GM12878 (cell line): ENCODE measurements around the gene NOL4L. TPM values are rescaled to one million over a fixed set of nuclear protein-coding genes. Genes with fewer than 3 reads are reported as not detected.

Experiments
- ATAC-seq: fragments of 200-7000 bp; cut with Tn5 transposase; 3 replicates; pipeline ENCODE4 v1.9.1; 2020; ENCODE audit warnings: mild to moderate bottlenecking, moderate library complexity
- BruUV-seq: library from RNA; stranded (reverse); fragments of 400-500 nt; replicated peaks from 2 replicates; lab custom pipeline; 2021; lab: Mats Ljungman, UMichigan
- CTCF ChIA-PET: fragments of 300-600 bp; sonication (Branson Sonifier 250); formaldehyde crosslinking; extraction: SDS; loops from one replicate; lab custom pipeline; 2021; ENCODE audit warnings: inconsistent platforms; lab: Yijun Ruan, JAX
- POLR2A ChIA-PET: fragments of 350-600 bp; formaldehyde crosslinking; extraction: SDS; loops from one replicate; lab custom pipeline; 2021; ENCODE audit warnings: inconsistent platforms; lab: Charles Lee
- RAD21 ChIA-PET: fragments of 300-600 bp; sonication (Branson Sonifier 250); formaldehyde crosslinking; loops from one replicate; lab custom pipeline; 2023; ENCODE audit warnings: antibody characterized with exemption; ENCODE audit not compliant: unreplicated experiment; lab: Charles Lee
- SMC1A ChIA-PET: fragments of 300-600 bp; sonication (Branson Sonifier 250); formaldehyde crosslinking; loops from one replicate; lab custom pipeline; 2023; ENCODE audit not compliant: unreplicated experiment, uncharacterized antibody; lab: Charles Lee
- DNase-seq: peaks from one replicate; pipeline ENCODE4 v3.0.0-alpha.2; 2011; ENCODE audit warnings: low read depth, low spot score
- FAIRE-seq: peaks from 3 replicates; lab custom pipeline; 2011; peaks lifted over from hg19 to GRCh38; lab: Jason Lieb, UNC
- H2AFZ ChIP-seq: 2 replicates; pipeline ENCODE4 v1.6.0; 2011; ENCODE audit warnings: low read depth, low read length, control low read depth; ENCODE audit not compliant: control insufficient read depth
- H3K27ac ChIP-seq: 2 replicates; pipeline ENCODE4 v1.5.1; 2011; ENCODE audit warnings: control low read depth; ENCODE audit not compliant: control insufficient read depth, insufficient read depth
- H3K27me3 ChIP-seq, 2 experiments: replicated peaks in 1 of 2; 2 replicates each; pipeline versions ENCODE4 v1.6.0 to v1.6.1; 2011; ENCODE audit warnings: low read length in 1 of 2; ENCODE audit not compliant: control insufficient read depth in 2 of 2, insufficient read depth in 2 of 2
- H3K36me3 ChIP-seq, 2 experiments: 2 replicates each; pipeline ENCODE4 v1.5.1; 2011; ENCODE audit warnings: low read length in 1 of 2; ENCODE audit not compliant: control insufficient read depth in 2 of 2, insufficient read depth in 2 of 2
- H3K4me1 ChIP-seq: 2 replicates; pipeline ENCODE4 v1.6.1; 2011; ENCODE audit warnings: mild to moderate bottlenecking, low read length, moderate library complexity, mixed read lengths; ENCODE audit not compliant: control insufficient read depth, insufficient read depth
- H3K4me2 ChIP-seq: 2 replicates; pipeline ENCODE4 v1.6.0; 2011; ENCODE audit warnings: control low read depth; ENCODE audit not compliant: control insufficient read depth, insufficient read depth
- H3K4me3 ChIP-seq: fragments of 200-600 bp; sonication (generic); 2 replicates; pipeline ENCODE4 v1.5.1; 2016
- H3K79me2 ChIP-seq: 2 replicates; pipeline ENCODE4 v1.6.0; 2011; ENCODE audit warnings: low read length; ENCODE audit not compliant: control insufficient read depth, insufficient read depth
- H3K9ac ChIP-seq: 2 replicates; pipeline ENCODE4 v1.8.0; 2011; ENCODE audit warnings: low read length, control low read depth, mixed read lengths; ENCODE audit not compliant: control insufficient read depth, insufficient read depth
- H3K9me3 ChIP-seq: replicated peaks from 3 replicates; pipeline ENCODE4 v1.5.1; 2011; ENCODE audit warnings: mild to moderate bottlenecking, low read length; ENCODE audit not compliant: control insufficient read depth, insufficient read depth
- H4K20me1 ChIP-seq: 2 replicates; pipeline ENCODE4 v1.6.0; 2011; ENCODE audit not compliant: control insufficient read depth, insufficient read depth
- ATF7 ChIP-seq: fragments of 450-650 bp; IDR thresholded peaks from 2 replicates; pipeline ENCODE4 v1.6.1; 2016; ENCODE audit warnings: low read depth, mild to moderate bottlenecking
- BACH1 ChIP-seq: fragments of 450-650 bp; IDR thresholded peaks from 2 replicates; pipeline ENCODE4 v1.6.1; 2017; ENCODE audit warnings: mild to moderate bottlenecking, borderline replicate concordance
- BCL11A ChIP-seq: IDR thresholded peaks from 2 replicates; pipeline ENCODE4 v1.6.1; 2011; ENCODE audit warnings: low read depth, low read length
- ESRRA ChIP-seq: IDR thresholded peaks from 2 replicates; pipeline ENCODE4 v1.6.1; 2012; ENCODE audit warnings: mild to moderate bottlenecking, low read length, improper control_type of control experiment
- FOS ChIP-seq: IDR thresholded peaks from 3 replicates; pipeline ENCODE4 v1.6.1; 2011; ENCODE audit warnings: borderline replicate concordance; ENCODE audit not compliant: insufficient read length; ENCODE audit errors: extremely low read depth
- JUND ChIP-seq: IDR thresholded peaks from 2 replicates; pipeline ENCODE4 v1.6.1; 2012; ENCODE audit warnings: low read depth, mild to moderate bottlenecking, low read length, improper control_type of control experiment, moderate library complexity
- LARP7 ChIP-seq: fragments of 450-650 bp; IDR thresholded peaks from 2 replicates; pipeline ENCODE4 v1.6.1; 2017; ENCODE audit warnings: mild to moderate bottlenecking
- RAD51 ChIP-seq: fragments of 450-650 bp; IDR thresholded peaks from 2 replicates; pipeline ENCODE4 v1.6.1; 2016; ENCODE audit warnings: moderate library complexity, mild to moderate bottlenecking, inconsistent platforms
- SIN3A ChIP-seq: IDR thresholded peaks from 2 replicates; pipeline ENCODE4 v1.6.1; 2012; ENCODE audit warnings: low read depth, low read length, improper control_type of control experiment
- SMAD1 ChIP-seq: fragments of 450-650 bp; IDR thresholded peaks from 2 replicates; pipeline ENCODE4 v1.6.1; 2018; ENCODE audit warnings: mild to moderate bottlenecking, low read depth; ENCODE audit not compliant: partially characterized antibody
- TARDBP ChIP-seq: IDR thresholded peaks from 2 replicates; pipeline ENCODE4 v1.6.1; 2016; ENCODE audit warnings: borderline replicate concordance
- TCF3 ChIP-seq: IDR thresholded peaks from 2 replicates; pipeline ENCODE4 v1.6.1; 2012; ENCODE audit warnings: low read depth, mild to moderate bottlenecking, low read length, borderline replicate concordance; ENCODE audit not compliant: insufficient read depth
- TCF7 ChIP-seq: IDR thresholded peaks from 2 replicates; pipeline ENCODE4 v1.6.1; 2014; ENCODE audit warnings: antibody characterized with exemption, borderline replicate concordance
- YBX1 ChIP-seq: fragments of 450-650 bp; IDR thresholded peaks from 2 replicates; pipeline ENCODE4 v1.6.1; 2016; ENCODE audit warnings: antibody characterized with exemption
- ZNF207 ChIP-seq: fragments of 450-650 bp; IDR thresholded peaks from 2 replicates; pipeline ENCODE4 v1.6.1; 2014; ENCODE audit warnings: antibody characterized with exemption, mild to moderate bottlenecking, borderline replicate concordance
- ZNF384 ChIP-seq: IDR thresholded peaks from 2 replicates; pipeline ENCODE4 v1.6.1; 2012; ENCODE audit warnings: low read depth, mild to moderate bottlenecking, low read length, improper control_type of control experiment, borderline replicate concordance
- WGBS: methylation state at CpG from one replicate; pipeline ENCODE4 v1.1.6; 2016; ENCODE audit warnings: low lambda C conversion rate; ENCODE audit not compliant: insufficient replicate concordance, insufficient coverage; ENCODE audit errors: missing lambda C conversion rate; 5-methylcytosine and 5-hydroxymethylcytosine counted together
- in situ Hi-C: fragments of 300-500 bp; cut with MboI; formaldehyde crosslinking; loops from 9 replicates; pipeline ENCODE4 v1.14.3; 2018; ENCODE audit warnings: mixed read lengths
- intact Hi-C: fragments of 100-400 bp; cut with micrococcal nuclease; formaldehyde crosslinking; loops from one replicate; pipeline ENCODE4 v1.14.2; 2022; ENCODE audit not compliant: unreplicated experiment
- polyA plus RNA-seq, 11 experiments: library from polyadenylated mRNA; depleted of rRNA in 4 of 11; unstranded in 6 of 11; stranded (reverse) in 5 of 11; fragments of >200 nt; fragmentation: Nextera tagmentation in 4 of 11; fragmentation: Illumina TruSeq in 1 of 11; extraction: Ambion mirVana in 4 of 11; extraction: Trizol in 1 of 11; gene quantifications; 1 replicate in 1 of 11; 2 replicates in 10 of 11; pipeline versions ENCODE4 v1.2.1 to v1.2.3, GENCODE V29; 2011 to 2016; ENCODE audit warnings: inconsistent platforms in 2 of 11, missing spikeins in 2 of 11, low read depth in 1 of 11
- total RNA-seq, 4 experiments: library from RNA; depleted of rRNA in 3 of 4; stranded (reverse); fragments of >200 nt in 3 of 4; fragmentation: Illumina TruSeq in 1 of 4; extraction: Trizol in 1 of 4; gene quantifications; 2 replicates each; pipeline versions ENCODE4 v1.2.1 to v1.2.3, GENCODE V29; 2013 to 2021
- TF ChIP-seq, protein P1 (sequence below): fragments of 450-650 bp; IDR thresholded peaks from 2 replicates; pipeline ENCODE4 v1.6.1; 2014; ENCODE audit warnings: mild to moderate bottlenecking
- TF ChIP-seq, protein P2 (sequence below): IDR thresholded peaks from 2 replicates; pipeline ENCODE4 v1.6.1; 2012; ENCODE audit warnings: low read depth, low read length, improper control_type of control experiment
- TF ChIP-seq, protein P3 (sequence below): fragments of 450-650 bp; formaldehyde crosslinking; IDR thresholded peaks from 2 replicates; pipeline ENCODE4 v1.5.0; 2022; ENCODE audit warnings: mild to moderate bottlenecking, missing genetic modification characterization

NOL4L gene
- total and polyA plus RNA-seq, 10 of the 15 experiments (the other 5 are each of a cell fraction or from before 2014, with no cell fraction given) = 2.3 to 24.0 (median 8.0) TPM

DNA sequence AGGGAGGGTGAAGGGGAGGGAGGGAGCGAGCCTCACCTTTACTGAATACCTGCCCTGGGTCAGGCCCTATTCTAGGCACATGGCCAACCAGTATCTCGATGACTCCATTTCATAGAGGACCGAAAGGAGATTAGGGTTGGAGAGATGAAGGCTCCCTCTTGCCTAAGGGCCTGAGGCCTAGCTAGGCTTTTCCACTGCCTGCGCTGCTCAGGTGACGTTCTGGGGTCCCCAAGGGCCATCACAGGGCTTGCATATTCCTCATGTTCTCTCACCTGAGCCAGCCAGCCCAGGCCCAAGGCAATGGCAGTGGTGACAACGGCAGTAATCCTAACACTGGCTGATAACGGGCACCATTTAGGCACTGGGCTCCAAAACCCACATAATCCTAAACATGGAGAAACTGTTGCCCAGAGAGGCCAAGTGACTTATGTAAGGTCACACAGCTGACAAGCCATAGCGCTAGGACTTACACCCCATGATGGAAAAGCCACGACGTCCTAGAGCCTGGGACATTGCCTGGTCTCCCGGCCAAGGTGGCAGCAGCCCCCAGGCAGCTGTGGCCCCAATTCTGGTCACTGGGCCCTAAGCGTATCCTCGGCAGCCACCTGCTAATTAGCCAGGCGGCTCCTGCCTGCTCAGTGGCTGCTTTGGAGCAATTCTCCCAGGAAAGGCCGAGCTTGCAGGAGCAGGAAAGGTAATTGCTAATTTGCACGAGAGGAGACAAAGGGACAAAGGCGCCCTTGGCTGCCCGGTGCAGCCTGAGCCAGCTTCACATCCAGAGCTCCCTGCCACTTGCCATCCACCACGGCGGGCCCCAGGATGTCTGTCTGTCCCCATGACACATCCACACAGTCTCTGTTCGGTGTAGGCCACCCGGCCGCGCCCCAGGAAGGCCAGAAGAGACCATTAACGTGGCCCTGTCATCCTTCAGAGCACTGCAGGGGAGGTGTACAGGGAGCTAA, 21.5 kb downstream of the NOL4L start:
- Histone ChIP-seq H3K9me3 (no peaks in the 10 kb centered on the region), H3K9ac (no peak overlapping the region), H3K4me1 (no peaks in the 10 kb centered on the region), H3K4me3 (no peak overlapping the region), H2AFZ (no peak overlapping the region), H3K36me3 (no peaks in the 10 kb centered on the region), H3K4me2 (no peak overlapping the region), H3K27ac (no peak overlapping the region), H3K79me2 (no peaks in the 10 kb centered on the region; the same call in 1 of the 2 replicates), H3K27me3 (no peaks in the 10 kb centered on the region), H4K20me1 (no peaks in the 10 kb centered on the region)
- in situ Hi-C loops (no loop called here), intact Hi-C loops (no loop called here)
- RAD21 ChIA-PET = interaction anchor here (0.7 to 1.2 kb wide), 2 partner anchors 9 to 42 kb away, joined by 3 to 4 read pairs; no protein-coding TSS in a partner anchor
- POLR2A ChIA-PET = interaction anchor here (0.5 kb wide), 1 partner anchor 26 kb away, joined by 4 read pairs; no protein-coding TSS in a partner anchor
- no TSS peak for BruUV-seq
- SMC1A ChIA-PET = interaction anchor here (1.2 kb wide), 1 partner anchor 10 kb away, joined by 3 read pairs; no protein-coding TSS in a partner anchor
- CTCF ChIA-PET = interaction anchor here (0.5 to 1.1 kb wide), 3 partner anchors 9 to 79 kb away, joined by 3 read pairs; no protein-coding TSS in a partner anchor
- 60% methylated on average over 24 of the region's 25 CpGs for WGBS
- TF ChIP-seq, protein P1, sequence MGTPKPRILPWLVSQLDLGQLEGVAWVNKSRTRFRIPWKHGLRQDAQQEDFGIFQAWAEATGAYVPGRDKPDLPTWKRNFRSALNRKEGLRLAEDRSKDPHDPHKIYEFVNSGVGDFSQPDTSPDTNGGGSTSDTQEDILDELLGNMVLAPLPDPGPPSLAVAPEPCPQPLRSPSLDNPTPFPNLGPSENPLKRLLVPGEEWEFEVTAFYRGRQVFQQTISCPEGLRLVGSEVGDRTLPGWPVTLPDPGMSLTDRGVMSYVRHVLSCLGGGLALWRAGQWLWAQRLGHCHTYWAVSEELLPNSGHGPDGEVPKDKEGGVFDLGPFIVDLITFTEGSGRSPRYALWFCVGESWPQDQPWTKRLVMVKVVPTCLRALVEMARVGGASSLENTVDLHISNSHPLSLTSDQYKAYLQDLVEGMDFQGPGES = no peak
- TF ChIP-seq TCF3 (no peak), RAD51 (no peak), ATF7 (no peak), BCL11A (no peak), SMAD1 (no peak), ZNF207 (no peak), ESRRA (no peak), LARP7 (no peak), BACH1 (no peak), FOS (no peak), TCF7 (no peak), YBX1 (no peak), JUND (no peak), TARDBP (no peak), ZNF384 (no peak), SIN3A (no peak)
- TF ChIP-seq, protein P2, sequence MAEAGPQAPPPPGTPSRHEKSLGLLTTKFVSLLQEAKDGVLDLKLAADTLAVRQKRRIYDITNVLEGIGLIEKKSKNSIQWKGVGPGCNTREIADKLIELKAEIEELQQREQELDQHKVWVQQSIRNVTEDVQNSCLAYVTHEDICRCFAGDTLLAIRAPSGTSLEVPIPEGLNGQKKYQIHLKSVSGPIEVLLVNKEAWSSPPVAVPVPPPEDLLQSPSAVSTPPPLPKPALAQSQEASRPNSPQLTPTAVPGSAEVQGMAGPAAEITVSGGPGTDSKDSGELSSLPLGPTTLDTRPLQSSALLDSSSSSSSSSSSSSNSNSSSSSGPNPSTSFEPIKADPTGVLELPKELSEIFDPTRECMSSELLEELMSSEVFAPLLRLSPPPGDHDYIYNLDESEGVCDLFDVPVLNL = no peak
- TF ChIP-seq, protein P3, sequence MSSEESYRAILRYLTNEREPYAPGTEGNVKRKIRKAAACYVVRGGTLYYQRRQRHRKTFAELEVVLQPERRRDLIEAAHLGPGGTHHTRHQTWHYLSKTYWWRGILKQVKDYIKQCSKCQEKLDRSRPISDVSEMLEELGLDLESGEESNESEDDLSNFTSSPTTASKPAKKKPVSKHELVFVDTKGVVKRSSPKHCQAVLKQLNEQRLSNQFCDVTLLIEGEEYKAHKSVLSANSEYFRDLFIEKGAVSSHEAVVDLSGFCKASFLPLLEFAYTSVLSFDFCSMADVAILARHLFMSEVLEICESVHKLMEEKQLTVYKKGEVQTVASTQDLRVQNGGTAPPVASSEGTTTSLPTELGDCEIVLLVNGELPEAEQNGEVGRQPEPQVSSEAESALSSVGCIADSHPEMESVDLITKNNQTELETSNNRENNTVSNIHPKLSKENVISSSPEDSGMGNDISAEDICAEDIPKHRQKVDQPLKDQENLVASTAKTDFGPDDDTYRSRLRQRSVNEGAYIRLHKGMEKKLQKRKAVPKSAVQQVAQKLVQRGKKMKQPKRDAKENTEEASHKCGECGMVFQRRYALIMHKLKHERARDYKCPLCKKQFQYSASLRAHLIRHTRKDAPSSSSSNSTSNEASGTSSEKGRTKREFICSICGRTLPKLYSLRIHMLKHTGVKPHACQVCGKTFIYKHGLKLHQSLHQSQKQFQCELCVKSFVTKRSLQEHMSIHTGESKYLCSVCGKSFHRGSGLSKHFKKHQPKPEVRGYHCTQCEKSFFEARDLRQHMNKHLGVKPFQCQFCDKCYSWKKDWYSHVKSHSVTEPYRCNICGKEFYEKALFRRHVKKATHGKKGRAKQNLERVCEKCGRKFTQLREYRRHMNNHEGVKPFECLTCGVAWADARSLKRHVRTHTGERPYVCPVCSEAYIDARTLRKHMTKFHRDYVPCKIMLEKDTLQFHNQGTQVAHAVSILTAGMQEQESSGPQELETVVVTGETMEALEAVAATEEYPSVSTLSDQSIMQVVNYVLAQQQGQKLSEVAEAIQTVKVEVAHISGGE (CRISPR knock-in tag) = no peak
- ATAC-seq (no peak), DNase-seq (no peak), FAIRE-seq (no peak)
